Fibroblast of the aortic adventitia (primary cell): ENCODE data around the gene TEAD2. TPM values are rescaled to one million over a fixed set of nuclear protein-coding genes. Genes with fewer than 3 reads are reported as not detected.
A peak's percentile ranks its signal among the peaks of the same experiment; 100 is the strongest.

Experiments used
- DNase-seq: peaks from one replicate; pipeline ENCODE4 v3.0.0-alpha.2; 2010; ENCODE audit warnings: low read depth
- H3K4me3 ChIP-seq: 2 replicates; pipeline ENCODE4 v1.5.1; 2011; ENCODE audit warnings: low read depth, mild to moderate bottlenecking, control low read depth, low read length, moderate library complexity
- CTCF ChIP-seq: IDR thresholded peaks from 2 replicates; pipeline ENCODE4 v1.5.1; 2011; ENCODE audit warnings: mild to moderate bottlenecking, low read length, control low read depth, inconsistent platforms; ENCODE audit not compliant: insufficient read depth
- total RNA-seq: library from RNA; depleted of rRNA; stranded (reverse); fragments of >200 nt; gene quantifications from 2 replicates; pipeline ENCODE4 v1.2.3, GENCODE V29; 2012; ENCODE audit warnings: low replicate concordance

The TEAD2 gene
- total RNA-seq, 1 donor, result 19.2 TPM

DNA sequence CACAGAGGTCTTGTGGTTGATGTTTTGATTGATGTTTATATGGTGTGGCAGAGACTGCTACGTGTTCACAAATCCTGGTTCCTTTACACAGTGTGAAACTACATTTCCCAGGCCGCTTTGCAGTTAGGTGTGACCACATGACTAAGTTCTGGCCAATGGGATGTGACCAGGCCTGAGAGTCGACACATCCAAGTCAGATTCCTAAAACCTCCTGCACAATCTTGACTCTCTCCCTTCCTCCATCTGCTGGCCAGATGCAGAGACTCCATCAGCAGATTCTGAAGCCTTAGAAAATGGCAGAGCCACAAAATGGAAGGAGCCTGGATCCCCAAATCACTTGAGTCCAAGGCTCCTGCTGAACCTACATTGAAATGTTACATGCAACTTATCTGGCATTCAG, 14.4 kb downstream of the TEAD2 start:
- DNase-seq, result peak; percentile 71
- TF ChIP-seq CTCF, result peak; percentile 30
- no peak overlapping the region for H3K4me3 ChIP-seq

GRCh38 chr19:49347191-49347590, 15.0 kb downstream of the TEAD2 start:
- H3K4me3 ChIP-seq, result no peak overlapping the region
- no peak for TF ChIP-seq CTCF
- DNase-seq, result no peak

DNA sequence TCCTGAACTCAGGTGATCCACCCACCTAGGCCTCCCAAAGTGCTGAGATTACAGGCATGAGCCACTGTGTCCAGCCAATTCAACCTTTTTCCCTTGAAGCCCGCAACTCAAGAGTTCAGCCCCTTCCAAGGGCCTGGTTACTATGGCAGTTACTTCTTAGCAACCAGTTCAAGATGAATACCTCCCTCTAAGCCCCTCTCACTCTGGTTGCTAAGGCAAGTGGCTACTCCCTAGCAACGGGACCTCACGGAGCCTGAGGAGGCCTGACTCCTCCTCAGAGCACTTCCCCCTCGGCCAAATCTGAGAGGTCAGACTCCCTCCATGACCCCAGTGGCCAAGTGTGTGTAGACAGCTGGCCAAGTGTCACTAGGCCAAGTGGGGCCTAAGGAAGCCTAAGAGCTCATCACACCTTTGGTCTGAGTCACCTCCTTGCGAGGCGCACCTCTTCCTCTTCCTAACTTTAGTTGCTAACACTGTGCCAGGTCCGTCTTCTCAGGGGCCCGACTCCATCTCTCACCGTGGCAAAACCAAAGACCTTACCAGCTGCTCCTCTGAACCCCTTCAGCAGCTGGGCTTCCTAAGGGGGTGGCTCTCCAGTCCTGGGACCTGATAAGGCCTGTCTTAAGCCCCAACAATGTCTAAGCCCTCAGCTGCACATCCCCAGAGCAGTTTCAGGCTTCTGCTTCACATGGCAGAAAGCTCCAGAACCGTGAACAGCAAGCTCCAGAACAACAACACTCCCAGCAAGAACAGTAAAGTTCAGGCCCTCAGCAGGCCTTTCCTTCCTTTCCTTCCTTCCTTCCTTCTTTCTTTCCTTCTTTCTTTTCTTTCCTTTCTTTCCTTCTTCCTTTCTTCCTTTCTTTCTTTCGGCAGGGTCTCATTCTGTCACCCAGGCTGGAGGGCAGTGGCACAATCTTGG, 17.5 kb downstream of the TEAD2 start:
- TF ChIP-seq CTCF, result no peak
- no peak overlapping the region for H3K4me3 ChIP-seq
- DNase-seq, result no peak

DNA sequence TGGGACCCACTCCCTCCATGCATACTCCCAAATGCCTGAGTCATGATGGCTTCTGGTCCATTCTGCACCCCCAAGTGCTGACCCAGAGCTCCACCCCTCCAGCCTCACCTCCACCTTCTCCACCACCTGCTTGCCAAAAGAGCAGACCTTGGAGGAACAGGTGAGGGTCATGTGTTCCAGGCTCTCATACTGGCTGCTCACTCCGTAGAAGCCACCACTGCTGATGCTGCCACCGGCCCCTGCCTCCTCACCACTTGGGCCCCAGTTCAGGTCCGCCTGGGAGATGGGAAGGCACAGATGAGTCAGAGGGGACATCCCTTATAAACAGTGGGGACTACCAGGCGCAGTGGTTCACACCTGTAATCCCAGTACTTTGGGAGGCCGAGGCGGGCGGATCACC, 19.1 kb downstream of the TEAD2 start:
- TF ChIP-seq CTCF, result no peak
- DNase-seq, result no peak
- no peak overlapping the region for H3K4me3 ChIP-seq

DNA sequence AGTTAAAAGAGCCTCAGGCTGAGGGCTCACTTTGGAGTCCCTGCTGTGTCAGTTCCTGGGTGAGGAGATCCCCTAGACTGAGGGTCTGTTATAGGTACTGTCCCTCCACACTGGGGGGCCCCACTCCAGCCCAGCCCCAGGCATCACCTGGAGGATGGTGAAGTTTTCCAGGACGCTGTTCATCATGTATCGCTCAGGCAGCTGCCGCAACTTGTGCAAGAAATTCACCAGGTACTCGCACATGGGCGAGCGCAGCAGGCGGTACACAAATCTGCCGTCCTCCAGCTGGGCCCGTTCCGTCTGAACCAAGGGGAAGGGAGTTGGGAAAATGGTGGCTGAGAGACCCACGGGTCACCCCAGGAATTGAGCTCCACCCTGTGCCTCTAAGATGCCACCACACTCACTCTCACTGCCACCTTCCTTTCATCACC, 19.9 kb downstream of the TEAD2 start:
- TF ChIP-seq CTCF, result no peak
- H3K4me3 ChIP-seq, result no peak overlapping the region
- DNase-seq, result no peak

DNA sequence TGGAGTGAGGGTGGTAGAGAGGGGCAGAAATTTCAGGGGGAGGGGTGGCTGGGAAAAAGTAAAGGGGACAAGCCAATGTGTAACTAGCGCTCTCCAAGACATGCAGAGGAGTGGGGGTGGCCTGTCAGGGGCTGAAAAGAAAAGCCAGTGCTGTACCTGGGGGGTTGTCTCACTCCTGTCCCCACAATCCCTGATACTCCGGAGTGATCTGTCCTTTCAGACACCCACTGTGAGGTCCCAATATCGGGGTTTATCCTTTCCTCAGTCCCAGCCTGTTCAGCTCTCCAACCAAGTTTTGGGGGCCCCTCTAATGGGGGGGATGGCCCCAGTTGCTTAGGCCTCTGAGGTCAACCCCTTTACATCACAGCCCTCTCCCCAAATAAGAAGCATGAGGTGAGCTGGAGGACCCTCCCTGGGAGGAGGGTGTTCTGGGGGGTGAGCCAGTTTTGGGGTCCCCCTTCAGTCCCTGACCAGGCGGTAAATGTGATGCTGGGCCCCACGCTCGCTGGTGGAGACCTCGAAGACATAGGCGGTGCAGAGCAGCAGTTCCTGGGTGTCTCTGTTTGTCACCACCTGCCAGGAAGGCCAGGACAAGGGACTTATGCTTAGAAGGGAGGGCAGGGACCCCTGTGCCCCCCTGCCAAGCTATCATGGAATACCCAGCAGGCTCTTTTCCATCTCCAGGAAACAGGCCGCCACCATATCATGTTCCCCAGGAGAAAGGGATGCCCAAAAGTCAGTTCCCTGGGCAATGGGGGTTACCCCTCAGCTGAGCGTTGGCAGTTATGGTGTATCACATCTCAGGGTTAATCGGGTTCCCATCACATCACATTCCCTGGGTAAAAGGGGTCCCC, 21.1 kb downstream of the TEAD2 start:
- DNase-seq, result no peak
- no peak overlapping the region for H3K4me3 ChIP-seq
- no peak for TF ChIP-seq CTCF
